ENCODE data around the gene LPP. TPM values are rescaled to one million over a fixed set of nuclear protein-coding genes. Genes with fewer than 3 reads are reported as not detected.

Gene LPP
- total RNA-seq, 1 experiment from 2014 or later = 120 TPM

DNA sequence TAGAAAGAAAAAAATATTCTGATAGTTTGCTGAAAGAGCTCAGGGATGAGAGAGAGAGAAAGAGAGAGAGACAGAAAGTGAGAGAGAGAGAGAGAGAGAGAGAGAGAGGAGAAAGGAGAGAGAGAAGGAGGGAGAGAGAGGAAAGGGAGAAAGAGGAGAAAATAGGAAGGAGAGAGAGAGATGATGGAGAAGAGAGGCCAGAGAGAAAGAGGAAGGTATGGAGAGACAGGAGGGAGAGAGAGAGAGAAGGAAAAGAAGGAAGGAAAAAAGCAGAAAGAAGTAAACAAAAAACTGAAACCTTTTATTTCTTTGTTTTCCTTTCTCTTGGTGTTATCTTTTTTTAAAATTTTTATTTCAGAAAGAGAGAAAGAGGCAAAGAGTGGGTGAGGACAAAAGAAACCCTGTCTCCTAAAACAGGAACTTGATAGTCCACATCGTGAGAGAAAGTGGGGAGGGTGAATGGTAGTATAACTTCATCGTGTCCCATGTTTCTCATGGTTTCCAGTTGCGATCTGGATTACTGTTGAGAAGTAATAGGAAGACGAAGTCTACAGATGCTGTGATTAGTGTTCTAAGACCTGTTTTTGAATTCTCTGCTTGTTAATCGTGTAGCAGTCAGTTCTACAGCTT, 279.7 kb downstream of the LPP start:
- H3K4me3 Mint-ChIP-seq (ENCODE audit: unreplicated experiment) = no peak overlapping the region
- TF ChIP-seq, protein P1, sequence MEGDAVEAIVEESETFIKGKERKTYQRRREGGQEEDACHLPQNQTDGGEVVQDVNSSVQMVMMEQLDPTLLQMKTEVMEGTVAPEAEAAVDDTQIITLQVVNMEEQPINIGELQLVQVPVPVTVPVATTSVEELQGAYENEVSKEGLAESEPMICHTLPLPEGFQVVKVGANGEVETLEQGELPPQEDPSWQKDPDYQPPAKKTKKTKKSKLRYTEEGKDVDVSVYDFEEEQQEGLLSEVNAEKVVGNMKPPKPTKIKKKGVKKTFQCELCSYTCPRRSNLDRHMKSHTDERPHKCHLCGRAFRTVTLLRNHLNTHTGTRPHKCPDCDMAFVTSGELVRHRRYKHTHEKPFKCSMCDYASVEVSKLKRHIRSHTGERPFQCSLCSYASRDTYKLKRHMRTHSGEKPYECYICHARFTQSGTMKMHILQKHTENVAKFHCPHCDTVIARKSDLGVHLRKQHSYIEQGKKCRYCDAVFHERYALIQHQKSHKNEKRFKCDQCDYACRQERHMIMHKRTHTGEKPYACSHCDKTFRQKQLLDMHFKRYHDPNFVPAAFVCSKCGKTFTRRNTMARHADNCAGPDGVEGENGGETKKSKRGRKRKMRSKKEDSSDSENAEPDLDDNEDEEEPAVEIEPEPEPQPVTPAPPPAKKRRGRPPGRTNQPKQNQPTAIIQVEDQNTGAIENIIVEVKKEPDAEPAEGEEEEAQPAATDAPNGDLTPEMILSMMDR (IDR thresholded peaks at IDR 0.05; ENCODE audit: insufficient read depth in 1 of 2, low read depth in 1 of 2, low read length in 1 of 2, severe bottlenecking in 1 of 2, unreplicated experiment in 1 of 2) = no peak
- Histone ChIP-seq H3K4me3 (ENCODE audit: low read depth, low read length) (no peak overlapping the region), H3K4me1 (peaks cover 34% of the 10 kb centered on the region), H3K27me3 (replicated peaks; ENCODE audit: control insufficient read depth, insufficient read depth, low read length) (no peaks in the 10 kb centered on the region), H3K36me3 (ENCODE audit: control insufficient read depth, insufficient read depth, low read length) (no peaks in the 10 kb centered on the region; the same call in 1 of the 2 replicates), H3K9me3 (no peaks in the 10 kb centered on the region)
- ChIA-PET POLR2A (interaction anchor here (0.6 kb wide), 1 partner anchor 42 kb away, joined by 4 read pairs; no protein-coding TSS in a partner anchor), CTCF (no interaction called here)
- intact Hi-C loops (cut with micrococcal nuclease; ENCODE audit: unreplicated experiment) = no loop called here
- peaks cover 10% of the 10 kb centered on the region for H3K36me3 Mint-ChIP-seq (ENCODE audit: insufficient read depth, unreplicated experiment)
- no peak for DNase-seq
- no peaks in the 10 kb centered on the region for H3K27me3 Mint-ChIP-seq (ENCODE audit: insufficient read depth, unreplicated experiment)
- H3K4me1 Mint-ChIP-seq (ENCODE audit: low read depth, unreplicated experiment) = peaks cover 29% of the 10 kb centered on the region
- H3K27ac Mint-ChIP-seq (ENCODE audit: unreplicated experiment) = peak overlapping the region; percentile 48
- H3K9me3 Mint-ChIP-seq (ENCODE audit: unreplicated experiment) = no peaks in the 10 kb centered on the region
- BruUV-seq (replicated peaks) = no TSS peak

DNA sequence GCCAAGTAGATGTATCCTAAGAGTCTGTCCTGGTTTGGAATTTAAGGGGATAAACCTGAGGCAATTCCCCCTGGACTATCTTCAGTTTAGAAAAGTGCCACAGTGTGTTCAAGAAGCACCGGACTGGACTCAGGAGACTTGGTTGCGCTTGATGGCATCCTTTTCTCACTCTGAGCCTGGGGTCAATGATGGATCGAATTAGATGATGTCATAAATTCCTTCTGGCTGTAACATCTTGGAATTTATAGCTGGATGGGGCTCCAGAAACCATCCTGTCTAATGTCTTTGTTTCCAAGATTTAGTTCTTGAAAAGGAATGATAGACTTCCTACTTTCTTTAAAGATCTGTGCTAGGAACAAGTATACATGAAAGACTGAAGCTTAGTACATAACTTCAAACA, 280.6 kb downstream of the LPP start:
- ChIA-PET POLR2A (no interaction called here), CTCF (no interaction called here)
- Mint-ChIP-seq H3K36me3 (ENCODE audit: insufficient read depth, unreplicated experiment) (peaks cover 15% of the 10 kb centered on the region), H3K27ac (ENCODE audit: unreplicated experiment) (no peak overlapping the region), H3K4me3 (ENCODE audit: unreplicated experiment) (no peak overlapping the region), H3K9me3 (ENCODE audit: unreplicated experiment) (no peaks in the 10 kb centered on the region), H3K4me1 (ENCODE audit: low read depth, unreplicated experiment) (peaks cover 29% of the 10 kb centered on the region), H3K27me3 (ENCODE audit: insufficient read depth, unreplicated experiment) (no peaks in the 10 kb centered on the region)
- H3K9me3 ChIP-seq = no peaks in the 10 kb centered on the region
- H3K4me1 ChIP-seq = peaks cover 34% of the 10 kb centered on the region
- no peaks in the 10 kb centered on the region for H3K27me3 ChIP-seq (replicated peaks; ENCODE audit: control insufficient read depth, insufficient read depth, low read length)
- no peaks in the 10 kb centered on the region; the same call in 1 of the 2 replicates for H3K36me3 ChIP-seq (ENCODE audit: control insufficient read depth, insufficient read depth, low read length)
- no TSS peak for BruUV-seq (replicated peaks)
- intact Hi-C loops (cut with micrococcal nuclease; ENCODE audit: unreplicated experiment) = no loop called here
- H3K4me3 ChIP-seq (ENCODE audit: low read depth, low read length) = no peak overlapping the region
- no peak for DNase-seq
- TF ChIP-seq, protein P1 (IDR thresholded peaks at IDR 0.05; ENCODE audit: insufficient read depth in 1 of 2, low read depth in 1 of 2, low read length in 1 of 2, severe bottlenecking in 1 of 2, unreplicated experiment in 1 of 2) = no peak

DNA sequence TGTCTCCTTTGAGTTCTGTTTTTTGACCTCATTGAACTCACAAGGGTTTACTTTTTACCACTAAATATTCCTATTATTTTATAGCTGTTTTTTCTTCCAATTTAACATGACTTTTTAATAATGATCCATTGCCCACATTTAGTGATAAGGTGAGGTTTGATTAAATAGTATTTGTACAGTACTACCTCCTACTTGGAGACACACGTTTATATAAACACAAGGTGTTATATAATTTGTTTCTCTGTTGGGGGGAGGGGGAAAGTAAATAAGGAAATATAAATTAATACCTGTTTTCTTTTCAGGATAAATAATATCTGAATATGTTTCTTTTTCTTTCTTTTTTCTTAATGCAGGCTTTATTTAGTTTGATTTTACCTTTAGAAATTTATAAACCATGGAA, 281.3 kb downstream of the LPP start:
- intact Hi-C loops (cut with micrococcal nuclease; ENCODE audit: unreplicated experiment) = no loop called here
- BruUV-seq (replicated peaks) = no TSS peak
- no peak overlapping the region for H3K4me3 Mint-ChIP-seq (ENCODE audit: unreplicated experiment)
- ChIA-PET CTCF (no interaction called here), POLR2A (no interaction called here)
- H3K4me1 Mint-ChIP-seq (ENCODE audit: low read depth, unreplicated experiment) = peaks cover 36% of the 10 kb centered on the region
- Histone ChIP-seq H3K4me1 (peaks cover 34% of the 10 kb centered on the region), H3K9me3 (no peaks in the 10 kb centered on the region), H3K4me3 (ENCODE audit: low read depth, low read length) (no peak overlapping the region), H3K27me3 (replicated peaks; ENCODE audit: control insufficient read depth, insufficient read depth, low read length) (no peaks in the 10 kb centered on the region), H3K36me3 (ENCODE audit: control insufficient read depth, insufficient read depth, low read length) (no peaks in the 10 kb centered on the region; the same call in 1 of the 2 replicates)
- H3K9me3 Mint-ChIP-seq (ENCODE audit: unreplicated experiment) = no peaks in the 10 kb centered on the region
- H3K27me3 Mint-ChIP-seq (ENCODE audit: insufficient read depth, unreplicated experiment) = no peaks in the 10 kb centered on the region
- peaks cover 15% of the 10 kb centered on the region for H3K36me3 Mint-ChIP-seq (ENCODE audit: insufficient read depth, unreplicated experiment)
- TF ChIP-seq, protein P1 (IDR thresholded peaks at IDR 0.05; ENCODE audit: insufficient read depth in 1 of 2, low read depth in 1 of 2, low read length in 1 of 2, severe bottlenecking in 1 of 2, unreplicated experiment in 1 of 2) = no peak
- no peak for DNase-seq
- H3K27ac Mint-ChIP-seq (ENCODE audit: unreplicated experiment) = no peak overlapping the region

All from Caco-2 (cell line).